ENCODE measurements around the gene RAB7B.

RAB7B gene

GRCh38 chr1:205954819-205955404, 48.3 kb downstream of the RAB7B start:
- TF ChIP-seq CTCF (IDR thresholded peaks at IDR 0.05; ENCODE audit: insufficient read depth, low read depth, low read length, missing control alignments): no peak
- DNase-seq (ENCODE audit: low read depth): no peak
- no peak overlapping the region for H3K4me3 ChIP-seq (ENCODE audit: low read length)

- DNase-seq (ENCODE audit: low read depth): no peak
- TF ChIP-seq CTCF (IDR thresholded peaks at IDR 0.05; ENCODE audit: insufficient read depth, low read depth, low read length, missing control alignments): no peak
- no peak overlapping the region for H3K4me3 ChIP-seq (ENCODE audit: low read length)
Observed at GRCh38 chr1:205951746-205952145, 51.4 kb downstream of the RAB7B start.

GRCh38 chr1:205950826-205951549, 52.2 kb downstream of the RAB7B start:
- H3K4me3 ChIP-seq (ENCODE audit: low read length): no peak overlapping the region
- no peak for TF ChIP-seq CTCF (IDR thresholded peaks at IDR 0.05; ENCODE audit: insufficient read depth, low read depth, low read length, missing control alignments)
- peak; percentile 74 for DNase-seq (ENCODE audit: low read depth)

GRCh38 chr1:205950280-205950679, 52.9 kb downstream of the RAB7B start:
- TF ChIP-seq CTCF (IDR thresholded peaks at IDR 0.05; ENCODE audit: insufficient read depth, low read depth, low read length, missing control alignments): no peak
- no peak overlapping the region for H3K4me3 ChIP-seq (ENCODE audit: low read length)
- peak; percentile 76 for DNase-seq (ENCODE audit: low read depth)

GRCh38 chr1:205949753-205950152, 53.4 kb downstream of the RAB7B start:
- H3K4me3 ChIP-seq (ENCODE audit: low read length): no peak overlapping the region
- no peak for TF ChIP-seq CTCF (IDR thresholded peaks at IDR 0.05; ENCODE audit: insufficient read depth, low read depth, low read length, missing control alignments)
- no peak for DNase-seq (ENCODE audit: low read depth)

GRCh38 chr1:205948886-205949285, 54.3 kb downstream of the RAB7B start:
- no peak for TF ChIP-seq CTCF (IDR thresholded peaks at IDR 0.05; ENCODE audit: insufficient read depth, low read depth, low read length, missing control alignments)
- no peak overlapping the region for H3K4me3 ChIP-seq (ENCODE audit: low read length)
- DNase-seq (ENCODE audit: low read depth): no peak

- H3K4me3 ChIP-seq (ENCODE audit: low read length): no peak overlapping the region
- DNase-seq (ENCODE audit: low read depth): no peak
- TF ChIP-seq CTCF (IDR thresholded peaks at IDR 0.05; ENCODE audit: insufficient read depth, low read depth, low read length, missing control alignments): no peak
Observed at GRCh38 chr1:205948039-205948438, 55.2 kb downstream of the RAB7B start.
